GM19372 (cell line): ENCODE measurements around the gene SIGLEC1.

Experiments
- ATAC-seq: cut with Tn5 transposase; IDR thresholded peaks from one replicate; pipeline ENCODE4 v1.9.1; 2021; ENCODE audit warnings: mild to moderate bottlenecking, low read depth, moderate library complexity; ENCODE audit not compliant: unreplicated experiment

SIGLEC1 gene

DNA sequence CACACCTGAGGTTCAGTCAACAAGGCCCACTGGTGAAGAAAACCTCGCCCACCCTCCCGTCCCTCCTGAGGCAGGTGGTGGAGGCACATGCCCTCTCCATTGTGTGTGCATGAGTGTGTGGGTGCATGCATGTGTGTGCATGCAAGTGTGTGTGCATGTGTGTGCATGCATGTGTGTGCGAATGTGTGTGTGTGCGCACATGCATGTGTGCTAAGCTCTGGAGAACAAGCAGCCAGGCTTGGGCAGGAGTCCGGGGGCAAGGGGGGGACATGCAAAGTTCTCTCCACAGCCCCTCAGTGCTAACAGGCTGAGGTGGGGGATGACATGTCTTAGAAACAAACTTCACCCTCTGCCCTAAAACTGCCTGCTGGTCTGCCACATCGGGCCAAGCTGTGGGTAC lies 17.0 kb upstream of the SIGLEC1 start:
- no peak for ATAC-seq

DNA sequence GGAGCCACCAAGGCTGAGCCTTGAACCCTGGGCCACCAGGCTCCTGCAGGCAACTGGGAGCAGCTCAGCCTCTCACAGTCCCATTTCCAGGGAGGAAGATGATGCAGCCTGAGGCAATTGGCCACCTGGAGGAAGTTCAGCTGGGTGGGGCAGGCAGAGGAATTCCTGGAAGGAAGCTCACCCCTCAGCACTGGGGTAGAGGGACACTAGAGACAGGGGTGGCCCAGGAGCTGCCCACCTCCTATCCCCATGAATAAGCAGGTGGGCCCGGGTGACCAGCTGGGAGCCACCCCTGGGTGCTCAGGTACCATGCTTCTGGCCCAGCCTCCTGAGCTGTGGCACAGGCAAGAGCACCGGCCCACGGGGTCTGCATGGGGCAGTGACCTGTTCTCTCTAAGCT lies 16.5 kb upstream of the SIGLEC1 start:
- ATAC-seq: no peak

DNA sequence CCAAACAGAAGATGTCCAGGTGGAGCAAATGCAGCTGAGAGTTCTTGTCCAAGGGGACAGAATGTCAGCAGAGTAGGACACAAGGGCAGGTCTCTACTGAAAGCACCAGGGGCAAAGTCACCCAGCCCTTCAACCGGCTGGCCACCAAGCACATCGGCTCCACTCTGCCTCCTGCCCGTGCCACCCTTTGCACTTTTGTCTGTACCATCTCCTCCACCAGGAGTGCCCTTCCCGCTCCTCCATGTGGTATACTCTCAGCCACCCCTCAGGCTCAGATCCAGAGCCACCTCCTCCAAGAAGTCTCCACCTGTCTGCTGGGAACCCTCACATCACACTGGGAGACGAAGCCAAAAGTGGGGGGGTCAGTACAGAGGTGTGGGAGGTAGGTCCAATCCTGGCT lies 16.0 kb upstream of the SIGLEC1 start:
- no peak for ATAC-seq

DNA sequence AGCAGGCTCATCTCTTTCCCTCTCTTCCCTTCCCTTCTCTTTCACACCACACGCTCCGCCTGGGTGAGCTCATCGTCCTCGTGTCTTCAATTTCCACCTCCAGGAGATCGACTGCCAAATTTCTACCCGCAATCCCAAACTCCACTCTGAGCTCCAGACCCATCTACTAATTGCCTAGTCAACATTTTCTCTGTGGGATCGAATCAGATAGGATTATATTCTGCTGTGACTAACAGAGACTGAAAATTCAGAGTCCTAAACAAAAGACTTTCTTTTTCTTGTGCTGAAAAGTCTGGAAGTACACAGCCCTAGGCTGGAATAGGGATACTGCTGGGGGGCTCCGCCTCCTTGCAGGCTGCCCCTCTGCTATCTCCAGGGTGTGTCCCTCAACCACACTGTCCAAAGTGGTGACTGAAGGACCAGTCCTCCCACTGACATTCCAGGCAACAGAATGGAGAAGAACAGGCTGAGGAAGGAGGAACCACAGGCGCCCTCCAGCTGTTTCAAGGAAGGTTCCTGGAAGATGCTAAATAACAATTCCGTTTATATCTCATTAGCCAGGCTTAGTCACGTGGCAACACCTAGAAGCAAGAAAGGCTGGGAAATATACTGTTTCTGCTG lies 15.1 kb upstream of the SIGLEC1 start:
- no peak for ATAC-seq

DNA sequence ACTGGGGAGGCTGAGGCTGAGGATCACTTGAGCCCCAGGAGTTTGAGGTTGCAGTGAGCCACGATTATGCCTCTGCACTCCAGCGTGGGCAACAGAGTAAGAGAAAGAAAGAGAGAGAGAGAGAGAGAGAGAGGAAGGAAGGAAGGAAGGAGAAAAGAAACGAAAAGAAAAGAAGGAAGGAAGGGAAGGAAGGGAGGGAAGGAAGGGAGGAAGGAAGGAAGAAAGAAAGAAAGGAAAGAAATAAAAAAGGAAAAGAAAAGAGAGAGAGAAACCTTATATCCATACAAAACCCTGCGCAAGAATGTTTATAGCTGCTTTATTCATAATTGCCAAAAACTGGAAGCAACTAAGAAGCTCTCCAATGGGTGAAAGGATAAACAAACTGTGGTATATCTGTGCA lies 12.0 kb upstream of the SIGLEC1 start:
- ATAC-seq: no peak

DNA sequence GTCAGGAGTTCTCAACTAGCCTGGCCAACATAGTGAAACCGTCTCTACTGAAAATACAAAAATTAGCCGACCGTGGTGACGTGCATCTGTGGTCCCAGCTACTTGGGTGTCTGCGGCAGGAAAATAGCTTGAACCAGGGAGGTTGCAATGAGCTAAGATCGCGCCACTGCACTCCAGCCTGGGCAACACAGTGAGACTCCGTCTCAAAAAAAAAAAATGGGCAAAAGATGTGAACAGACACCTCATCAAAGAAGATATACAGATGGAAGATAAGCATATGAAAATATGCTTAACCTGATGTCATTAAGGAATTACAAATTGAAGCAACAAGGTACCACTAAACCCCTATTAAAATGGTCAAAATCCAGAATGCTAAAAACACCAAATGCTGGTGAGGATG lies 10.9 kb upstream of the SIGLEC1 start:
- no peak for ATAC-seq

DNA sequence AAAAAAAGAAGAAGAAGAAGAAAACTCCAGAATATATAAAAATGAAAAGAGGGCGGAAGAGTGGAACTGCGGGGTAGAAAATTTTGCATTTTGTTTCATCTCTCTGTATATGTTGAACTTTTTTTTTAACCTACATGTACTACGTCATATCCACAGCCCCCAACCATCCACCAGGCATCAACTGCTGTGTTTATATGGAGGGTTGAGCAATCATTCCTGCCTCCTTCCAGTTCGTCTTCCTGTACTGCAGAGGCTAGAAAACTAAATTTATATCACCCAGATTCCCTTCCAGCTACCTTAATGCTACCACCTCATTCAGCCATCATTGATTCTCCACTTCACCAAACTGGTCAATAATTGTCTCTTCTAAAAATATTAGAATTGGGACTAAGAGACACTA lies 9.5 kb upstream of the SIGLEC1 start:
- no peak for ATAC-seq

DNA sequence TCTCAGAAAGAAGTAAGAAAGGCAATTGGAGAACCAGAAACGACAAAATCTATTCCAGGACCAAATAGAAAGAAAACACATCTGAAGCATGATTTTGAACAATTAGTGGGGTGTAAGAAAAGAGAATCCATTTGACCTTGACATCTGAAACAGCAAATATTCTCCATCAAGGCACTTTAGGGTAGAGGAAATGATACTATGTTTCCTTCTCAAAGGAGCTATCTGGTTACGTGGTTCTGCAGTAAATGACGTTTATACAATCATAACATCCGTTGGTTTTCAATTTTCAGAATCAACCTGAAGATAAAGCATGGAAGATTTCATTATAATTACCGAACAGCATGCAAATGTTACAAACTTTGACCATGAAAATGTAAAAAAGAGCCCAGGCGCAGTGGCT lies 8.2 kb upstream of the SIGLEC1 start:
- no peak for ATAC-seq

DNA sequence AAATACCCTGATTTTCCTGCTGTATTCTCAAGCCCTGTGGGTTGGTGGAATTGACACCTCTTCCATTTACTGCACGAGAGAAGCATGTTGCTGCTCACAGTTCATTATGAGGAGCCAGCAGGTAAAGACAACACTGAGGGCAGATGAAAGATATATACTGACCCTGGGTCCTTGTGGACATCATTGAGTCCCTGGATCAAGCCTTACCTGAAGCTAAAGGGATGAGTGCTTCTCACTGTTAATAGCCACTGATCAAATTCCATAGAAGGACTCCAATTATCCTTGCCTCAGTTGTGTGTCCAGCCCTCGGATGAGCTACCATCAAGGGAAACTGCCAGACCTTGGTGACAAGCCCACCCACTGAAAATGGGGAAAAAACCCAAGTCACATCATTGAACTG lies 7.7 kb upstream of the SIGLEC1 start:
- no peak for ATAC-seq

DNA sequence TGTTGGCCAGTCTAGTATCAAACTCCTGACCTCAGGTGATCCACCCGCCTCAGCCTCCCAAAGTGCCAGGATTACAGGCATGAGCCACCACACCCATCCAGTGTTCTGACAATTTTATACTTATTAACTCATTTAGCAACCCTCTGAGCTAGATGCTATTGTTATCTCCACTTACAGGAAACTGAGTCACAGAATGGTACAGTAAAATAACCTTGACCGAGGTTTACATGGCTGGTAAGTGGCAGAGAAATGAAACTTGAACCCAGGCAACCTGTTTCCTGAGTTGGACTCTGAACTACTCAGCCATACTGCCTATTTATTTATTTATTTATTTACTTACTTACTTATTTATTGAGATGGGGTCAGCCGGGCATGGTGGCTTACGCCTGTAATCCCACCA lies 6.6 kb upstream of the SIGLEC1 start:
- no peak for ATAC-seq

DNA sequence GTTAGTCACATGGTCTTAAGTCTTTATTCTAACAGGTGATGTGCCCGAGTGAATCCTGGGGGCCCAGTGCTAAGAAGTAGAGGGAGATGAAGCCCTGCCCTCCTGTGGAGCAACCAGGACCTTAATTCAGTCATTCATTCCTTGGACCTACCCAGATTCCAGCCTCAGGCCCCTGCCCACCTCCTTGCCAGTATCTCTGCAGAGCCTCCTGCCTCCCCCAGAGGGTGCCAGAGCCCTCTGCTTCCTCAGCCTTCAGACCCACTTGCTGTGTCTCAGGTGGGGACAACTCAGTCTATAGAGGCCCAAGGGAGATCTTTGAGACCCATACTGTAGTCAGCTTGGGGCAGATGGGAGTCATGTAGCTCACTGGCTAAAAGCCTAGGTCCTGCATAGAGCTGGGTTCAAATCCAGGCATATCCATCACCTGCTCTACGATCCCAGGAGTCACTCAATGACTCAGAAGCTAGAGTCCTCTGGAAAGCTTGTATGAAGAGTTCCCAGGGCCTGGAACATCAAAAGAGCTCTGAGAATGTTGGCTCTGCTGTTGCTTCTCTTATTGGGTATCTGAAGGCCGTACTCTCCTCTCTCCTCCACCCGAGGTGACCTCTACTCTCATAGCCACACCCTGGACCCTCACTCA lies 3.9 kb upstream of the SIGLEC1 start:
- no peak for ATAC-seq

DNA sequence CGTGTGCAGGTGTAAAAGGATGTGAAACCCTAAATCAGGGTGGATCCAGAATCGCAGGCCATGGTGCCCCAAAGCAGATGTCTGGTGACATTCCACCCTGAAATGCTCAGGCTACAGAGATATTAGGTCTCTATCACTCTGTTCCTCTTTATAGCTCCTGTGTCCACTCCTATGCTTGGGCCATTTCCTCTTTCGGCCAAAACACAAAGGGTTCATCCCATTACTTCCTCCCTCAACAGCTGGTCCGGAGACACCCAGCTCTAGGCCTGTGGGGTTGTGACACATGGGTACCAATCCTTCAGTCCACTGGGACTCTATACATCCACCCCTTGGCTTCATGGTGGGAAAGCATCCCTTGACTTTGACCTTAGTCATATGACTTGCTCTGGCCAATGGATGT lies 1.7 kb upstream of the SIGLEC1 start:
- ATAC-seq: no peak

DNA sequence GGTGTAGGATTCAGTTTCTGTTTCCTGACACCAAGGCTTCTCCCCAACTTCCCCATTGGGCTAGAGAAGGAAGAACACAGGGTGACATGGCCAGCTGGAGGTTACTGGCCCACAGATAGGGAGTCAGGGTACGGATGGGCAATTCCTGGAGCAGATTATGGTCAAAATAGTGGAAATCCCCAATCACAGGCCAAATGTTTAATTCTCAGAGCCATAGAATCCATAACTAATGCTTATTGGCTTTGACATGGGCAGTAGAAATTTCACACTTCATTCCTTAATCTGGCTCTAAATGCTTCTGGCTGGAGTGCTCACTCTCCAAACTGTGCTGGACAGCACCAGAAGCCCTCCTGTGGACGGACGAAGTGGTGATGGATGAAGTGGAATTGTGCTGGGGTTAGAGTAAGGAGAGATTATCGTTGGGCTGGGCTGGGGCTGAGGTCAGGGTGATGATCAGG lies 887 bp downstream of the SIGLEC1 start:
- no peak for ATAC-seq

DNA sequence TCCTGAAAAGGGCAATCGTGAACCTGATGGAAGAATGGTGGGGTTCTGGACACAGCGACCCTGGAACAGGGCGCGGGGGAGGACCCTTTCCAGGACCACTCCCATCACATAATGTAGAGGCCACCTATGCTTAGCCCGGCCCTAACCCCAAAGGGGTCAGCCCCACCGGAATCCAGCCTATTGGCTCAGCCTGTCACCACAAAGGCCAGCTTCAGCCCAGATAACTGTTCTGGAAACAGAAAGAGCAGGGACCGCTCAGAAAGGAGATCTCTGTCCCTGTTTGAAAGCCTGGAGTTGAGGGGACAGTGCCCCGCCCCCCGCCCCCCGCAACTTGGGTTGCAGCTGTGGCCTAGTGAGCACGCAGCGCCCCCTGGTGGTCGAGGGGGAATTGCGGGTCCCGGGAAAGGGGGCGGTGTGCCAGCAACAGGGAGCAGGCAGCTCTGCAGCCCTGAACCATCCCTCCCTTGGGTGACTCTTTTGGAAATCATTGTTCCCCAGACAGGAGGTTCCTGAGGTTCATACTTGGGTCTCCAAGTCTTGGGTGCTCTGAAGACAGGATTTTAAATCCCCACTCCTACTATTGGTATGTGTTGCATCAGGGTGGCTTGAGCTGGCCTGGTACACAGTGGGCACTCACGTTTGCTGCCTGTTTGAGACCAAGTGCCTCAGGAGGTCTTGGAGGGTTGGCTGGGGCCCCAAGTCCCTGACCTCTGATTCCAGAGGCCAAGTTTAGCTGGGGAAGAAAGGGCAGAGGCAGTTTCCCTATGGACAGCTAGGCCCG lies 1.5 kb downstream of the SIGLEC1 start:
- ATAC-seq: no peak

DNA sequence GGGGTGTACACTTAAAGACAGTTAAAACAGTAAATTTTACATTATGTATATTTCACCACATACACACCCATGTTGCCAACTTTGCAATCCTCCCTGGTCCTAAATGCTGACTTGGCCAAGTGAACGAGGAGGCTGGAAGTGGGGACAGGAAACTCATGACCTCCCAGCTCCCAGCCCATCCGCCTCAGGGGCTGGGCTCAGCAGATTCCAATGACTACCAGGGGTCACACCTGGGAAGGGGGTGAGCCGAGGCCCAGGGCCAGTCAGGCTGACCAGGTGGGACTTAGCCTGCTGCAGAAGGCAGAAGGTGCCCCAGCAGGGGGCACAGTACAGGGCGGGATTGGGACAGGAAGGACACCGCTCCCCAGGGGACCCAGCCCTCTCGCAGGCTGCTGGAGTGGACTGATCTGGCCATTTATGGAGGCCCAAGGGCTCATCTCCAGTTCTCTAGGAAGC lies 2.4 kb downstream of the SIGLEC1 start:
- ATAC-seq: no peak

DNA sequence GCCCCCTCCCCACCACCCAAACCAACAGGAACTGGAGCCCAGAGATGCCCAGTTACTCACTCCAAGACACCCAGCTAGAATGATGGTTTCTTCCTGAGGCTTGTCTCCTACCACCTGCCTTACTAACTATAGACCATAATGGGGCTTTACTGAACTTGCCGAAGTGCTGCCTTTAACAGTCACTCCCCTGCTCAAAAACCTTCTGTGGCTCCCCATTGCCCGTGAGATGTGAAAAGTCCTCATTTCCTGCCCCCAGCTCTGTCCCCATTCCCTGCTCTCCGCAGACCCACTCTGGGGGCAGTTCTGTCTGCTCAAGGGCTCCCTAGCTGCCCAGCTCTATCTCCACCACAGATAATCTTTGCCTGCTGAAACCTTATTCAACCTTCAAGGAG lies 4.9 kb downstream of the SIGLEC1 start:
- ATAC-seq: no peak

DNA sequence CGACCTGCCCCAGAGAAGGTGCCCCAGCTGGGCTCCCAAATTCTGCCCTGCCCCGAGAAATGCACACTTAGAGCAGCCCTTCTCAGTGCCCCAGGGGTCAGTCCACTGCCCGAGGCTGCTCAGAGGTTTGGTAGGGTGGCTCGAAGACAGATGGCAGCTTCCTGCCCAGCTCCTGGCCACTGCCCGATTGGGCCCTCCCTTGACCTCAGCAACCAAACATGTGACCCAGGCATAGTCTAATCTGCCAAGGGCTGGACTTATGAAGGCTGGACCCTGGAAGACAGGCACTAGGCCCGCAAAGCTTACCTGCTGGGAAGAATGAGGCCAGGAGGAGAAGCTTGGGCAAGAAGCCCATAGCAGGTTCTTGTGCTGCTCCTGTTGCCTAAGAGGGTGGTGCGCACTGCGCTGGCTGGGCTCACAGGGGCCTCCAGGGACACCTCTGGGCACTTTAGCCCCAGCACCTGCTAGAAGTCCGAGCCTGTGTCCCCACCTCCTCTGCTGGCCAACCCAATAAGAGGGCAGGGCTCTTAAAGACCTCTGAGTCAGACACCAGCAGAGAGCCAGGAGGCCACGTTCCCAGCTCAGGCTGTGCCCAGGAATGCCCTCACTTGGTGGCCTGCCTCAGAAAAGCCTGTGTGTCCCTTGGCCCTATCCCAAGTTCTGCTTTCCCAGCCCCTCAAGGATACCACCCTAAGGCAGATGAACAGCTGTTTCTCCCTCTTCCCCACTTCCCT lies 5.5 kb downstream of the SIGLEC1 start:
- ATAC-seq: no peak

DNA sequence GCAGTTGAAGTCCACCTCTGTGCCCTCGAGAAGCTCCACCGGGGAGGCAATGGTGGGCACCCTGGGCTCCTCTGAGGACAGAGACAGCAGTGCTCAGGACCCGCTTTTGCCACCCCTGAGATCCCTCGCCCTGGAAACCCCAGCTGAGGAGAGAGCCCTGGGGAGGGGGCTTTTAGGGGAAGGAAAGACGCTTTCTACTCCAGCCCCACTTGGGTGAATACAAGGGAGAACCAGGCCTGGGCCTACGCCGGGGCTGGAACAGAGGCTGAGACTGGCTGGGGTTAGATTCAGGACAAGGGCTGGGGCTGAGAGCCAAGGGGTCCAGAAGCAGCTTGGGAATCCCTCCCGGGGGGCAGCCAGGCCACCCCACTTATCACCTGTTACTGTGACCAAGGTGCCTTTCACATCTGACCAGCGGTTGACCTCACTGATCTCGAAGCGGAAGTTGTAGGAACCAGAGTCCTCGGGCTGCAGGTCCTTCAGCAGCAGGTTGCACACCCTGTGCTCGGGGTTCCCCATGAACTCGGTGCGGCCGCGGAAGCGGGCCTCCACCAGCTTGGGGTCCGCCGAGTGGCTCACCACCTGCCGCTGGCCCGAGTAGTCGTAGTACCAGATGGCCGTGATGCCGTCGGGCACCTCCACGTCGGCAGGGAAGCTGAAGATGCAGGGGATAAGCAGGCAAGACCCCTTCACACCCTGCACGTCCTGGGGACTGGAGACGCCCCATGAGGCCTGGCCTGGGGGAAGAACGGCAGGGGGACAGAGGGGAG lies 6.2 kb downstream of the SIGLEC1 start:
- no peak for ATAC-seq

DNA sequence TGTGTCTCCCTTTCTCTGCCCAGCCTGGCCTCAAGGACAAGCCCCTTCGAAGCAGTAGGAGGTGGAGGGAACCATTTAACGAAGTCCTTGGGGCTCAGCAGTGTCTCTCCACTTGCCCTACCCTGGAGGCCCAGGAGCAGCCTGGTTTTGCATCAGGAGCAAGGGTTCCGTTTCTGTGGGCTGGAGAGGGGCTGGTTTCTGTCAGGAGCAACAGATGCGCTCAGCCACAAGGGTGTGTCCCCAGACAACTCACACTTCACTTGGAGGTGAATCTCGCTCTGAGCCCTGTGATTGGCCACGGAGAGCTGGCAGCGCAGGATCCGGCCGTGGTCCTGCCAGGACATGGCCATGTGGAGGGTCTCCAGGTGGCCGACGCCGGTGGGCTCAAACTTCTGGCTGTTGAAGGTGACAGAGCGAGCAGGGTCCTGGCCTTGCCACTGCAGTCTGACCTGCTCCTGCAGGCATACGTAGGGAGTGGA lies 6.9 kb downstream of the SIGLEC1 start:
- ATAC-seq: no peak

DNA sequence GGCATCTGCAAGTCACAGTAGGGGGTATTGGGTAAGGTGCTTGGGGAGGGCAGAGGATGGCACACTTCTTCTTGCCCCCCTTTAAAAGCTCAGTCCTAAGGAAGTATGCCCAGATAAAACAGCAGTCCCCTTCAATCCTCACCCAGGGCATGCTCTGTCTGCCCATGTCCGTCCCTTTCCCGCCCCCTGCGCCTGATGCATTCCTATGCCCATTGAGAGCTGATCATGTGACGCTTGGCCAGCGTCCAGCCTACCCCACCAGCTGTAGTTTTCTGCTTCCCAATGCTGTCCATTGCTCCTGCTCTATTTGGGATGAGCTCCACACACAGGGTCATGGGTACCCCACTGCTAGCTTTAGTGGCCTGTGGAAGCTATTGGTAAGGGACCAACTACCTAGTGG lies 8.3 kb downstream of the SIGLEC1 start:
- no peak for ATAC-seq
